HCT116 (cell line): ENCODE results near the gene CABP1.

Experiments used
- ELF1 ChIP-seq: IDR thresholded peaks from 2 replicates; pipeline ENCODE4 v1.6.1; 2012; ENCODE audit warnings: low read depth, borderline replicate concordance
- POLR2A ChIP-seq: IDR thresholded peaks from 2 replicates; pipeline ENCODE4 v1.7.0; 2011; ENCODE audit warnings: borderline replicate concordance; ENCODE audit not compliant: insufficient read depth, insufficient read length; ENCODE audit errors: extremely low read depth
- TF ChIP-seq, protein P1 (sequence below), 3 experiments: fragments of 200-600 bp in 1 of 3; sonication (generic) in 1 of 3; IDR thresholded peaks in 2 of 3; conservative IDR thresholded peaks in 1 of 3; 2 replicates each; pipeline ENCODE4 v1.5.1; 2012 to 2017; ENCODE audit warnings: low read depth in 2 of 3, low read length in 2 of 3, antibody characterized with exemption in 1 of 3, borderline replicate concordance in 1 of 3, control low read depth in 1 of 3, mild to moderate bottlenecking in 1 of 3, mixed read lengths in 1 of 3, mixed run types in 1 of 3, moderate library complexity in 1 of 3; ENCODE audit not compliant: insufficient read depth in 1 of 3

DNA sequence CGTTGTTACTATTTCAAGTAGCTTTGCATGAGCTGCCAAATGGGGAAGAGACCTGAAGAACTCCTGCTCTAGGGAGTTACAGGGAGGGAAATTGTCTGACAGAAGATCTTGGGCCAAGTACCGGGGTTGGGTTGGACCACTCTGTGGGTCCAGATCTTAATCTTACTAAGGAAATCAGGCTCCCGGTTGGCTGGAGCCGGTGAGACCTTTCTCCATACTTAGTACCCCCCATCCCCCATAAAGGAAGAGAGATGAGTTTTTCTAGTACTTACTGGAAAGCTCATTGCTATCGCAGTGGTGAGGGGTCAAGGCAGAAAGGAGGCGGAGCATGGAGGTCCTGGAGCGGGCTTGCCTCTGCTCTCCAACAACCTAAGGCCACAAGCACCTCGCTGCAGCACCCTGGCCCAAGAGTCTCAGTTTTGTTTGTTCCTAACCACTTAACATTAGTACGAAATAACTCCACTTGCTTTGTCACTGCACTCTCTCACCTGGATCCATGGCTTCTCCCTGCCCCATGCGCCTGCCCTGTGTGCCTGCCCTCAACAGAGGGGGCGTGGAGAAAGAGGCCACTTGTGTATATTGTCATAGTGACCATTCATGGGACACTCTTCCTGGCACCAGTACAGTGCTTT lies 63.0 kb downstream of the CABP1 start:
- TF ChIP-seq POLR2A (no peak), ELF1 (no peak)
- TF ChIP-seq, protein P1, sequence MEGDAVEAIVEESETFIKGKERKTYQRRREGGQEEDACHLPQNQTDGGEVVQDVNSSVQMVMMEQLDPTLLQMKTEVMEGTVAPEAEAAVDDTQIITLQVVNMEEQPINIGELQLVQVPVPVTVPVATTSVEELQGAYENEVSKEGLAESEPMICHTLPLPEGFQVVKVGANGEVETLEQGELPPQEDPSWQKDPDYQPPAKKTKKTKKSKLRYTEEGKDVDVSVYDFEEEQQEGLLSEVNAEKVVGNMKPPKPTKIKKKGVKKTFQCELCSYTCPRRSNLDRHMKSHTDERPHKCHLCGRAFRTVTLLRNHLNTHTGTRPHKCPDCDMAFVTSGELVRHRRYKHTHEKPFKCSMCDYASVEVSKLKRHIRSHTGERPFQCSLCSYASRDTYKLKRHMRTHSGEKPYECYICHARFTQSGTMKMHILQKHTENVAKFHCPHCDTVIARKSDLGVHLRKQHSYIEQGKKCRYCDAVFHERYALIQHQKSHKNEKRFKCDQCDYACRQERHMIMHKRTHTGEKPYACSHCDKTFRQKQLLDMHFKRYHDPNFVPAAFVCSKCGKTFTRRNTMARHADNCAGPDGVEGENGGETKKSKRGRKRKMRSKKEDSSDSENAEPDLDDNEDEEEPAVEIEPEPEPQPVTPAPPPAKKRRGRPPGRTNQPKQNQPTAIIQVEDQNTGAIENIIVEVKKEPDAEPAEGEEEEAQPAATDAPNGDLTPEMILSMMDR (IDR thresholded peaks at IDR 0.05 in 2 of 3, conservative IDR thresholded peaks at IDR 0.05 in 1 of 3; ENCODE audit: borderline replicate concordance in 1 of 3, insufficient read depth in 1 of 3, low read depth in 2 of 3, low read length in 2 of 3): no peak
